HEK293 (cell line): Measurements from ENCODE around the gene ZNF552.

ENCODE experiments used
- ATF2 ChIP-seq: fragments of 450-650 bp; formaldehyde crosslinking; IDR thresholded peaks from 2 replicates; pipeline ENCODE4 v1.5.1; 2016; ENCODE audit warnings: missing biosample characterization, missing genetic modification characterization, low read depth
- GLIS1 ChIP-seq: fragments of 450-650 bp; formaldehyde crosslinking; IDR thresholded peaks from 2 replicates; pipeline ENCODE4 v1.5.1; 2016; ENCODE audit warnings: missing biosample characterization, missing genetic modification characterization
- KLF16 ChIP-seq: fragments of 450-650 bp; formaldehyde crosslinking; IDR thresholded peaks from 2 replicates; pipeline ENCODE4 v1.5.1; 2017; ENCODE audit warnings: missing biosample characterization, missing genetic modification characterization
- MYNN ChIP-seq: fragments of 450-650 bp; formaldehyde crosslinking; IDR thresholded peaks from 2 replicates; pipeline ENCODE4 v1.5.1; 2016; ENCODE audit warnings: missing biosample characterization, missing genetic modification characterization, borderline replicate concordance
- PRDM1 ChIP-seq: fragments of 450-650 bp; formaldehyde crosslinking; IDR thresholded peaks from 2 replicates; pipeline ENCODE4; 2016; ENCODE audit warnings: missing biosample characterization, missing genetic modification characterization
- PRDM2 ChIP-seq: fragments of 450-650 bp; formaldehyde crosslinking; IDR thresholded peaks from 2 replicates; pipeline ENCODE4 v1.5.1; 2016; ENCODE audit warnings: missing biosample characterization, missing genetic modification characterization, borderline replicate concordance
- TRIM28 ChIP-seq: IDR thresholded peaks from 2 replicates; pipeline ENCODE4 v1.6.1; 2011; ENCODE audit warnings: low read length, control low read depth, borderline replicate concordance
- YY2 ChIP-seq: fragments of 450-650 bp; formaldehyde crosslinking; IDR thresholded peaks from 2 replicates; pipeline ENCODE4 v1.5.1; 2016; ENCODE audit warnings: missing biosample characterization, missing genetic modification characterization
- ZBTB21 ChIP-seq: fragments of 450-650 bp; formaldehyde crosslinking; IDR thresholded peaks from 2 replicates; pipeline ENCODE4 v1.5.1; 2017; ENCODE audit warnings: missing biosample characterization, missing genetic modification characterization
- ZFP3 ChIP-seq: fragments of 450-650 bp; formaldehyde crosslinking; IDR thresholded peaks from 2 replicates; pipeline ENCODE4 v1.5.1; 2016; ENCODE audit warnings: low read depth, missing biosample characterization, missing genetic modification characterization
- ZFP41 ChIP-seq: fragments of 450-650 bp; formaldehyde crosslinking; IDR thresholded peaks from 2 replicates; pipeline ENCODE4 v1.5.1; 2016; ENCODE audit warnings: missing biosample characterization, missing genetic modification characterization, borderline replicate concordance
- ZIC2 ChIP-seq: fragments of 450-650 bp; formaldehyde crosslinking; IDR thresholded peaks from 2 replicates; pipeline ENCODE4 v1.5.1; 2016; ENCODE audit warnings: missing biosample characterization, missing genetic modification characterization
- ZNF132 ChIP-seq: fragments of 450-650 bp; formaldehyde crosslinking; IDR thresholded peaks from 2 replicates; pipeline ENCODE4 v1.5.1; 2017; ENCODE audit warnings: missing biosample characterization, missing genetic modification characterization, borderline replicate concordance
- ZNF146 ChIP-seq: fragments of 450-650 bp; formaldehyde crosslinking; IDR thresholded peaks from 2 replicates; pipeline ENCODE4 v1.5.1; 2016; ENCODE audit warnings: missing biosample characterization, missing genetic modification characterization
- ZNF311 ChIP-seq: fragments of 450-650 bp; formaldehyde crosslinking; IDR thresholded peaks from 2 replicates; pipeline ENCODE4 v1.5.1; 2017; ENCODE audit warnings: missing biosample characterization, missing genetic modification characterization, borderline replicate concordance
- ZNF350 ChIP-seq: fragments of 450-650 bp; formaldehyde crosslinking; IDR thresholded peaks from 2 replicates; pipeline ENCODE4 v1.5.0; 2017; ENCODE audit warnings: missing biosample characterization, mild to moderate bottlenecking, missing genetic modification characterization
- ZNF366 ChIP-seq: fragments of 450-650 bp; formaldehyde crosslinking; conservative IDR thresholded peaks from 2 replicates; pipeline ENCODE4 v1.5.1; 2016; ENCODE audit warnings: missing biosample characterization, missing genetic modification characterization
- ZNF433 ChIP-seq: fragments of 450-650 bp; formaldehyde crosslinking; IDR thresholded peaks from 2 replicates; pipeline ENCODE4 v1.5.1; 2016; ENCODE audit warnings: missing biosample characterization, missing genetic modification characterization, low read depth
- ZNF518A ChIP-seq: fragments of 450-650 bp; formaldehyde crosslinking; conservative IDR thresholded peaks from 2 replicates; pipeline ENCODE4 v1.5.1; 2016; ENCODE audit warnings: low read depth, missing biosample characterization, missing genetic modification characterization
- ZNF548 ChIP-seq: fragments of 450-650 bp; formaldehyde crosslinking; IDR thresholded peaks from 2 replicates; pipeline ENCODE4 v1.5.1; 2016; ENCODE audit warnings: missing biosample characterization, missing genetic modification characterization
- ZNF561 ChIP-seq: fragments of 450-650 bp; IDR thresholded peaks from 2 replicates; pipeline ENCODE4 v1.5.1; 2018; ENCODE audit warnings: missing biosample characterization, missing genetic modification characterization, borderline replicate concordance
- ZNF580 ChIP-seq: fragments of 450-650 bp; formaldehyde crosslinking; IDR thresholded peaks from 2 replicates; pipeline ENCODE4 v1.5.1; 2016; ENCODE audit warnings: missing biosample characterization, missing genetic modification characterization
- ZNF585B ChIP-seq: fragments of 450-650 bp; formaldehyde crosslinking; IDR thresholded peaks from 2 replicates; pipeline ENCODE4 v1.5.1; 2016; ENCODE audit warnings: missing biosample characterization, missing genetic modification characterization
- ZNF626 ChIP-seq: fragments of 450-650 bp; sonication (Bioruptor Pico); formaldehyde crosslinking; IDR thresholded peaks from 2 replicates; pipeline ENCODE4 v1.5.1; 2018; ENCODE audit warnings: missing biosample characterization, missing genetic modification characterization, inconsistent platforms
- ZNF664 ChIP-seq: fragments of 450-650 bp; formaldehyde crosslinking; IDR thresholded peaks from 2 replicates; pipeline ENCODE4 v1.5.1; 2016; ENCODE audit warnings: missing biosample characterization, missing genetic modification characterization
- ZNF785 ChIP-seq: fragments of 450-650 bp; formaldehyde crosslinking; IDR thresholded peaks from 2 replicates; pipeline ENCODE4 v1.5.1; 2016; ENCODE audit warnings: missing biosample characterization, missing genetic modification characterization
- ZNF830 ChIP-seq: fragments of 450-650 bp; IDR thresholded peaks from 2 replicates; pipeline ENCODE4 v1.5.0; 2018; ENCODE audit warnings: missing biosample characterization, missing genetic modification characterization, low read depth, mild to moderate bottlenecking, moderate library complexity
- ZSCAN30 ChIP-seq: fragments of 450-650 bp; IDR thresholded peaks from 2 replicates; pipeline ENCODE4 v1.5.1; 2018; ENCODE audit warnings: missing biosample characterization, mild to moderate bottlenecking, missing genetic modification characterization, moderate library complexity

The ZNF552 gene

GRCh38 chr19:57814505-57815246 lies at the start of gene ZNF552 (continued):
- TF ChIP-seq PRDM2 (tag by site-specific recombination) = 0 out of 2 replicates have a peak, but pooled peaks have one; percentile 51
- no peak for TF ChIP-seq ZNF366 (tag by site-specific recombination)
- no peak for TF ChIP-seq ZNF626 (tag by site-specific recombination)
- no peak for TF ChIP-seq ZNF146 (tag by site-specific recombination)
- no peak for TF ChIP-seq ZNF132 (tag by site-specific recombination)
- TF ChIP-seq ZNF311 = no peak
- no peak for TF ChIP-seq ZNF433 (tag by site-specific recombination)
- TF ChIP-seq ZNF561 = peak; percentile 14; the same call in 1 of the 2 replicates
- TF ChIP-seq KLF16 (tag by site-specific recombination) = 0 out of 2 replicates have a peak, but pooled peaks have one; percentile 41
- peak; percentile 64; the same call in 1 of the 2 replicates for TF ChIP-seq GLIS1 (tag by site-specific recombination)
- no peak for TF ChIP-seq ZNF785 (tag by site-specific recombination)
- TF ChIP-seq ZNF580 = peak; percentile 45; the same call in 1 of the 2 replicates
- no peak for TF ChIP-seq ZIC2 (tag by site-specific recombination)
- TF ChIP-seq ZFP41 (tag by site-specific recombination) = no peak
- TF ChIP-seq ZNF664 = no peak
- no peak for TF ChIP-seq ZSCAN30 (tag by site-specific recombination)
- TF ChIP-seq ZNF548 = no peak
- no peak for TF ChIP-seq ZFP3 (tag by site-specific recombination)
- TF ChIP-seq YY2 (tag by site-specific recombination) = peak; percentile 23; the same call in 1 of the 2 replicates
- no peak for TF ChIP-seq PRDM1 (tag by site-specific recombination)
- TF ChIP-seq TRIM28 = no peak
- no peak for TF ChIP-seq ZNF585B (tag by site-specific recombination)
- no peak for TF ChIP-seq ATF2 (tag by site-specific recombination)
- no peak for TF ChIP-seq ZBTB21
- TF ChIP-seq ZNF350 = no peak
- TF ChIP-seq ZNF830 (tag by site-specific recombination) = no peak
- no peak for TF ChIP-seq MYNN (tag by site-specific recombination)
- TF ChIP-seq ZNF518A (tag by site-specific recombination) = peak; percentile 42; the same call in 1 of the 2 replicates
